OCI-LY1 (cell line): ENCODE data around the gene DRC7.
"Not testable (repeated sequence)": the region's sequence is repeated elsewhere in the genome, so short reads cannot be mapped to it uniquely, and the experiment has no call there.

ENCODE experiments used
- H2AFZ ChIP-seq: fragments of 200-600 bp; sonication (generic), shearing (Covaris generic); 2 replicates; pipeline ENCODE4 v1.6.0; 2014; ENCODE audit warnings: antibody characterized with exemption, mild to moderate bottlenecking, low read length
- H3F3A ChIP-seq: fragments of 200-600 bp; sonication (generic), shearing (Covaris generic); 2 replicates; pipeline ENCODE4 v1.6.0; 2014; ENCODE audit warnings: mild to moderate bottlenecking, antibody characterized with exemption, low read length, moderate library complexity; ENCODE audit not compliant: insufficient read depth
- H3K27ac ChIP-seq: fragments of 200-600 bp; sonication (generic); 2 replicates; pipeline ENCODE4 v1.5.1; 2014; ENCODE audit warnings: low read length, mixed run types, mild to moderate bottlenecking, low read depth; ENCODE audit not compliant: poor library complexity, severe bottlenecking
- H3K27me3 ChIP-seq: fragments of 200-600 bp; sonication (generic); 2 replicates; pipeline ENCODE4 v1.6.0; 2014; ENCODE audit warnings: antibody characterized with exemption, mild to moderate bottlenecking, low read length, moderate library complexity; ENCODE audit not compliant: insufficient read depth
- H3K36me3 ChIP-seq: fragments of 200-600 bp; sonication (generic); 2 replicates; pipeline ENCODE4 v1.6.1; 2014; ENCODE audit warnings: mild to moderate bottlenecking, antibody characterized with exemption, low read length, moderate library complexity, mixed read lengths; ENCODE audit not compliant: insufficient read depth
- H3K4me1 ChIP-seq: fragments of 200-600 bp; sonication (generic); 2 replicates; pipeline ENCODE4 v1.5.1; 2014; ENCODE audit warnings: mild to moderate bottlenecking, low read length, moderate library complexity; ENCODE audit not compliant: insufficient read depth, severe bottlenecking
- H3K4me2 ChIP-seq: fragments of 200-600 bp; sonication (generic), shearing (Covaris generic); 2 replicates; pipeline ENCODE4 v1.6.1; 2014; ENCODE audit warnings: low read length
- H3K4me3 ChIP-seq: fragments of 200-600 bp; sonication (generic); 2 replicates; pipeline ENCODE4 v1.5.1; 2014; ENCODE audit warnings: low read length, low read depth, mild to moderate bottlenecking, mixed read lengths; ENCODE audit not compliant: poor library complexity, severe bottlenecking
- H3K79me2 ChIP-seq: fragments of 200-600 bp; shearing (Covaris generic); 2 replicates; pipeline ENCODE4 v1.6.1; 2016; ENCODE audit warnings: mixed run types, low read length, mixed read lengths; ENCODE audit not compliant: insufficient read depth
- H3K9ac ChIP-seq: fragments of 200-600 bp; sonication (generic), shearing (Covaris generic); 2 replicates; pipeline ENCODE4 v1.6.1; 2014; ENCODE audit warnings: mild to moderate bottlenecking, low read length, mixed read lengths
- H3K9me2 ChIP-seq: fragments of 200-600 bp; sonication (generic), shearing (Covaris generic); 2 replicates; pipeline ENCODE4 v1.6.1; 2014; ENCODE audit warnings: low read depth, mild to moderate bottlenecking, low read length, mixed read lengths
- H3K9me3 ChIP-seq: fragments of 200-600 bp; shearing (Covaris generic); 2 replicates; pipeline ENCODE4 v1.6.1; 2014; ENCODE audit warnings: low read length, mixed read lengths
- H4K20me1 ChIP-seq: fragments of 200-600 bp; sonication (generic), shearing (Covaris generic); 2 replicates; pipeline ENCODE4 v1.6.0; 2016; ENCODE audit warnings: mild to moderate bottlenecking, low read length; ENCODE audit not compliant: insufficient read depth
- CTCF ChIP-seq: fragments of 200-600 bp; sonication (generic), shearing (Covaris generic); IDR thresholded peaks from 2 replicates; pipeline ENCODE4 v1.5.1; 2017; ENCODE audit warnings: mild to moderate bottlenecking, antibody characterized with exemption, low read length, moderate library complexity, mixed read lengths
- EZH2 ChIP-seq: fragments of 200-600 bp; sonication (generic), shearing (Covaris generic); IDR thresholded peaks from 2 replicates; pipeline ENCODE4 v1.8.0; 2017; ENCODE audit warnings: borderline replicate concordance, mixed run types, mild to moderate bottlenecking, antibody characterized with exemption, low read length, moderate library complexity, mixed read lengths

Gene DRC7

DNA sequence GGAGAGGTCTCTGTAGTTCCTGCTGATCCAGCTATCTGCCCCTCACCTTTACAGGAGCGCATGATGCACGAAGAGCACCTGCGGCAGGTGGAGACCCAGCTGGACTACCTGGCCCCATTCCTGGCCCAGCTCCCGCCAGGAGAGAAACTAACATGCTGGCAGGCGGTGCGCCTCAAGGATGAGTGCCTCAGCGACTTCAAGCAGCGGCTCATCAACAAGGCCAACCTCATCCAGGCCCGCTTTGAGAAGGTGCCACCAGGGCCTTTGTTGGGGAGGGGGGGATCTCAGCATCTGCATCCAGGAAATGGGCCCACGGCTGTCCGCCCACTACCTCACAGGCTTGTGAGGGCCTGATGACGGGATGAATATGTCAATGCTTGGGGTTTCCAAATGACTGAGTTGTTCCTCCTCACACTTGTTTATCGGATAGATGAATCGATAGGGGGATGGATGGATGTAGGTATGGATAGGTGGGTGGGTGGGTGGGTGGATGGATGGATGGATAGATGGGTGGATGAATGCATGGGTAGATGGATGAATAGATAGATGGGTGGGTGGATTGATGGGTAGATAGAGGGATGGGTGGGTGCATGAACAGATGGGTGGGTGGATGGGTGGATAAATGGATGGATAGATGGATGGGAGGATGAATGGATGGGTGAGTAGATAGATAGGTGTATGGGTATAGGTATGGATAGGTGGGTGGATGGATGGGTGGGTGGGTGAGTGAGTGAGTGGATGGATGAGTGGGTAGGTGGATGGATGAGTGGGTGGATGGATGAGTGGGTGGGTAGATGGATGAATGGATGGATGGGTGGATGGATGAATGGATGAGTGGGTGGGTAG is 34.0 kb downstream of the DRC7 start:
- H3K27me3 ChIP-seq = no peaks in the 10 kb centered on the region
- H3K79me2 ChIP-seq = no peaks in the 10 kb centered on the region
- no peak overlapping the region for H3K9ac ChIP-seq
- H3K9me2 ChIP-seq = no peaks in the 10 kb centered on the region
- H3K9me3 ChIP-seq = peaks cover 12% of the 10 kb centered on the region; the same call in 1 of the 2 replicates
- H2AFZ ChIP-seq = no peak overlapping the region
- no peak overlapping the region for H3K4me2 ChIP-seq
- no peaks in the 10 kb centered on the region; the same call in 1 of the 2 replicates for H3K36me3 ChIP-seq
- H4K20me1 ChIP-seq = no peaks in the 10 kb centered on the region
- H3K27ac ChIP-seq = no peak overlapping the region
- H3K4me3 ChIP-seq = no peak overlapping the region
- no peaks in the 10 kb centered on the region for H3K4me1 ChIP-seq
- TF ChIP-seq EZH2 (no peak), CTCF (no peak)
- H3F3A ChIP-seq = no peaks in the 10 kb centered on the region

DNA sequence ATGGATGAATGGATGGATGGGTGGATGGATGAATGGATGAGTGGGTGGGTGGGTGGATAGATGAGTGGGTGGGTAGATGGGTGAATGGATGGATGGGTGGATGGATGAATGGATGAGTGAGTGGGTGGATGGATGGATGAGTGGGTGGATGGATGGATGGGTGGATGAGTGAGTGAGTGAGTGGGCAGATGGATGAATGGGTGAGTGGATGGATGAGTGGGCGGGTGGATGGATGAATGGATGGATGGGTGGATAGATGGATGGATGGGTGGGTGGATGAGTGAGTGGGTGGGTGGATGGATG is 34.5 kb downstream of the DRC7 start:
- Histone ChIP-seq H3K79me2 (no peaks in the 10 kb centered on the region), H3K9me2 (no peaks in the 10 kb centered on the region), H3K4me1 (peaks cover 2% of the 10 kb centered on the region), H3K4me3 (no peak overlapping the region), H2AFZ (no peak overlapping the region), H3K27ac (no peak overlapping the region), H3K36me3 (no peaks in the 10 kb centered on the region; the same call in 1 of the 2 replicates), H3K9ac (no peak overlapping the region), H3K4me2 (no peak overlapping the region), H3K9me3 (peaks cover 12% of the 10 kb centered on the region; the same call in 1 of the 2 replicates), H3K27me3 (no peaks in the 10 kb centered on the region), H4K20me1 (no peaks in the 10 kb centered on the region), H3F3A (no peaks in the 10 kb centered on the region)
- TF ChIP-seq CTCF (no peak), EZH2 (no peak)

- H3K4me2 ChIP-seq, H3K79me2 ChIP-seq, H2AFZ ChIP-seq, H3K9ac ChIP-seq, H3F3A ChIP-seq, H4K20me1 ChIP-seq, H3K27me3 ChIP-seq, H3K4me3 ChIP-seq, H3K4me1 ChIP-seq, H3K27ac ChIP-seq, H3K36me3 ChIP-seq, H3K9me2 ChIP-seq: not testable (repeated sequence)
- H3K9me3 ChIP-seq = peaks cover 12% of the 10 kb centered on the region; the same call in 1 of the 2 replicates
These were observed 35.2 kb downstream of the DRC7 start for GRCh38 chr16:57729852-57730251.
